ENCODE results near the gene PARVG. TPM values are rescaled to one million over a fixed set of nuclear protein-coding genes. Genes with fewer than 3 reads are reported as not detected.

PARVG gene
- total and polyA plus RNA-seq, 10 of the 15 experiments (the other 5 are each of a cell fraction or from before 2014, with no cell fraction given), result 6.3 to 123 (median 71.9) TPM

GRCh38 chr22:44202261-44202789, 21.6 kb downstream of the PARVG start:
- peaks cover 9% of the 10 kb centered on the region for H3K4me1 ChIP-seq (ENCODE audit: control insufficient read depth, insufficient read depth, low read length)
- H3K9ac ChIP-seq (ENCODE audit: control insufficient read depth, insufficient read depth, low read length), result no peak overlapping the region
- no peak overlapping the region for H3K4me3 ChIP-seq
- POLR2A ChIA-PET, result no interaction called here
- H3K4me2 ChIP-seq (ENCODE audit: control insufficient read depth, insufficient read depth), result no peak overlapping the region
- RAD21 ChIA-PET (ENCODE audit: unreplicated experiment), result no interaction called here
- intact Hi-C loops (cut with micrococcal nuclease; ENCODE audit: unreplicated experiment), result no loop called here
- SMC1A ChIA-PET (ENCODE audit: uncharacterized antibody, unreplicated experiment), result no interaction called here
- FAIRE-seq (no peak), ATAC-seq (no peak), DNase-seq (ENCODE audit: low read depth, low spot score) (no peak)
- in situ Hi-C loops (cut with MboI), result no loop called here
- CTCF ChIA-PET, result interaction anchor here (1.1 kb wide), 1 partner anchor 27 kb away, joined by 3 read pairs; no protein-coding TSS in a partner anchor
- no peaks in the 10 kb centered on the region for H3K79me2 ChIP-seq (ENCODE audit: control insufficient read depth, insufficient read depth, low read length)
- H4K20me1 ChIP-seq (ENCODE audit: control insufficient read depth, insufficient read depth), result no peaks in the 10 kb centered on the region
- no peaks in the 10 kb centered on the region for H3K27me3 ChIP-seq (replicated peaks in 1 of 2; ENCODE audit: control insufficient read depth in 2 of 2, insufficient read depth in 2 of 2, low read length in 1 of 2)
- H3K27ac ChIP-seq (ENCODE audit: control insufficient read depth, insufficient read depth), result no peak overlapping the region
- 67% methylated on average over 11 of the region's 11 CpGs for WGBS (ENCODE audit: insufficient coverage, insufficient replicate concordance, low lambda C conversion rate, missing lambda C conversion rate)
- BruUV-seq (replicated peaks), result no TSS peak
- H2AFZ ChIP-seq (ENCODE audit: control insufficient read depth, low read depth, low read length), result no peak overlapping the region
- H3K9me3 ChIP-seq (replicated peaks; ENCODE audit: control insufficient read depth, insufficient read depth, low read length), result no peaks in the 10 kb centered on the region
- H3K36me3 ChIP-seq (ENCODE audit: control insufficient read depth in 2 of 2, insufficient read depth in 2 of 2, low read length in 1 of 2), result 0 out of 4 replicates have a peak, but pooled peaks cover 0 to 2% of the 10 kb centered on the region in 2 experiments
- TF ChIP-seq ZNF622 (IDR thresholded peaks at IDR 0.05), result no peak
- no peak for TF ChIP-seq NBN (IDR thresholded peaks at IDR 0.05)
- TF ChIP-seq CHD1 (IDR thresholded peaks at IDR 0.05; ENCODE audit: low read depth, low read length), result no peak
- no peak for TF ChIP-seq ZBTB4 (CRISPR knock-in tag; IDR thresholded peaks at IDR 0.05)
- TF ChIP-seq JUNB (IDR thresholded peaks at IDR 0.05), result no peak
- no peak for TF ChIP-seq BHLHE40 (IDR thresholded peaks at IDR 0.05; ENCODE audit: borderline replicate concordance in 1 of 2, low read depth in 2 of 2, low read length in 1 of 2)
- no peak for TF ChIP-seq NFXL1 (IDR thresholded peaks at IDR 0.05; ENCODE audit: borderline replicate concordance)
- TF ChIP-seq STAT3 (IDR thresholded peaks at IDR 0.05; ENCODE audit: low read depth, low read length), result no peak
- TF ChIP-seq, protein P1, sequence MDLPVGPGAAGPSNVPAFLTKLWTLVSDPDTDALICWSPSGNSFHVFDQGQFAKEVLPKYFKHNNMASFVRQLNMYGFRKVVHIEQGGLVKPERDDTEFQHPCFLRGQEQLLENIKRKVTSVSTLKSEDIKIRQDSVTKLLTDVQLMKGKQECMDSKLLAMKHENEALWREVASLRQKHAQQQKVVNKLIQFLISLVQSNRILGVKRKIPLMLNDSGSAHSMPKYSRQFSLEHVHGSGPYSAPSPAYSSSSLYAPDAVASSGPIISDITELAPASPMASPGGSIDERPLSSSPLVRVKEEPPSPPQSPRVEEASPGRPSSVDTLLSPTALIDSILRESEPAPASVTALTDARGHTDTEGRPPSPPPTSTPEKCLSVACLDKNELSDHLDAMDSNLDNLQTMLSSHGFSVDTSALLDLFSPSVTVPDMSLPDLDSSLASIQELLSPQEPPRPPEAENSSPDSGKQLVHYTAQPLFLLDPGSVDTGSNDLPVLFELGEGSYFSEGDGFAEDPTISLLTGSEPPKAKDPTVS (IDR thresholded peaks at IDR 0.05; ENCODE audit: low read depth, low read length), result no peak
- no peak for TF ChIP-seq ATF3 (IDR thresholded peaks at IDR 0.05; ENCODE audit: borderline replicate concordance, extremely low read depth, low read depth, low read length)
- TF ChIP-seq REST (IDR thresholded peaks at IDR 0.05; ENCODE audit: low read depth, low read length), result no peak

Measured in GM12878 (cell line).